Fibroblast of skin of right quadriceps (primary cell): ENCODE results near the gene PRRX1.

Experiments
- DNase-seq: peaks from one replicate; pipeline ENCODE4 v3.0.0-alpha.2; 2013

Gene PRRX1

GRCh38 chr1:170664093-170664827 lies at the start of gene PRRX1:
TSS of gene PRRX1 (plus strand) at chr1:170664131. CDS start at chr1:170664219, 88 bp downstream.
- DNase-seq = peak; percentile 72

DNA sequence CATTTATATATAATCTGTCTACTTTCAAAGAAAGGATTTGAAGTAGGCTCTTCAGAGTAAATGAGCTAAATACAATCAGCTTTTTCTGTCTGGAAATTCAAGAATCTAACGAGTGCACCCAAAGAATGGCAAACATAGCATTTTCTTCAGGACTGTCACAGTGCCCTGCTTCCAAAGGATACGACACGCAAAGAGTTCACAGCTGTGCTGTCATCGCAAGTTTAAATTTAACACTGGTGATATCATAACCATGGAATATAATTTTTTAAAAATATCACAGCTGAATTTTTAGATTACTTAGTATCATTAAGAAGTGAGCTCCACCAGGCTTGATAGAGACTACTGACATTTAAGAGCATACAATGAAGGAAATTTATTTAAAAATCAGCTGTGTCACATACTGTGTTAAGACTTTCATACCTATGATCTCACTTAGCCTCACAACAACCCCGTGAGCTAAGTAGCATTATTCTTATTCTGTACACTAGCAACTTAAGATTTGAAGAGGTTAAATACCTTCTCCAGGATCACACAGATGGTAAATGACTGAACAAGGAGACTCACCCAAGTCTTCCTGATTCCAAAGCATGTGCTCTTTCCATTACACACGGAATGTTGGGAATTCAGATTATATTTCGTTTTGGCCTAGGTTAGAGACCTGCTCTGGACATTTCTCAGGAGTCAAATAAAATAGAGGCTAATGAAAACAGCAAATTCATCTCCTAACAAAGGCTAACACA lies 46.2 kb upstream of the PRRX1 start:
- no peak for DNase-seq

DNA sequence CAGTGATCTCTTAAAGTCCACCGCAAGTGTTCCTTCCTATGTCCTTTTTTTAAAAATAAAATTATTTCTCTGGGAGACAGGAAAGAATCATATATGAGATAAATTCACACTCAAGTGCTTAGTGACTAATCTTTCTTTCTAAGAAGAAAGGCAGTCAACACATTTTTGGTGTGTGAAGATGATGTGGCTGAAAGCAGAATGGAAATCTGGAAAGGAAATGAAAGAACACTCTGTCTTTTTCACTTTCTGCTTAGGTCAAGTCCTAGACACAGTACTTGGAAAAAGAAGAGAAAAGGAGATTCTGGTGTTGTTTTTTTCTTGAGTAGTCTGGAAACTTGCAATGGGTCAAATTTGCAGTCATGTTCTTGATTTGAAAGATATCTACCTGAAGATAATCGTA lies 45.5 kb upstream of the PRRX1 start:
- DNase-seq = peak; percentile 9

DNA sequence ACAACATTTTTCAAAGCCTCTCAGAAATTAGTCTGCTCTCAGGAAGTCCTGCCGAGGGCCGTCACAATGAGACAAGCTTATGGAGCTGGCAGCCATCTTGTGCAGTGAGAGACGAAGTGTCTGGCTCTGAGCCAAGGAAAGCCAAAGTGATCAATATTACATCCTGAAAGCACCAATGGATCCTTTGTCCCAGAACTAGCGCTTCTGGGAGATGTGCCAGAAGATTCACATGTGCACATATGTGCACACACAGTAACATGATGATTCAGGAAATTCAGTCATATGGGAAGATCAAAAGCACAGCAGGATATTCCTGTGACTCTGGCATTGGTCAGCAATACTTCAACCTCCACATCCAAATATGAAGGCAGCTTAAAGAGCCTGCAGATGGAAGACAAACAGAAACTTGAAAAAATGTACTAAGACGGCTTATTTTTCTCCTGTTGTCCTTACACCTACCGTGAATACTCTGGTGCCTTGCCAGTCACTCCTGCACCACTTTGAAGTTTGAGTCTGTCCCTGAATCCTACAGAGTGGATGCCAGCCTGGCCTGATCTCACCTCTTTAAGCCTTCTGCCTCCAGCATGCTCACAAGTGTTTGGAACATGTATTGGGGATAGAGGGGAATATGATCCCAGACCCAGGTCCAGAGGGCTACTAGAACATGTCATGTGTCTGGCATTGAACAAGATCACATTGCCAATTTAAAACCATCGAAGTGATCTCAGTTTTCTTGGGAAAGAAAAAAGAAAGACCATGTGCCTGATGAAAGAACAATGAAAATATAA lies 44.5 kb upstream of the PRRX1 start:
- peak; percentile 79 for DNase-seq

GRCh38 chr1:170620164-170620563 lies 43.8 kb upstream of the PRRX1 start:
- DNase-seq = peak; percentile 81

- DNase-seq = peak; percentile 92
Observed at GRCh38 chr1:170623171-170623570, 40.8 kb upstream of the PRRX1 start.

DNA sequence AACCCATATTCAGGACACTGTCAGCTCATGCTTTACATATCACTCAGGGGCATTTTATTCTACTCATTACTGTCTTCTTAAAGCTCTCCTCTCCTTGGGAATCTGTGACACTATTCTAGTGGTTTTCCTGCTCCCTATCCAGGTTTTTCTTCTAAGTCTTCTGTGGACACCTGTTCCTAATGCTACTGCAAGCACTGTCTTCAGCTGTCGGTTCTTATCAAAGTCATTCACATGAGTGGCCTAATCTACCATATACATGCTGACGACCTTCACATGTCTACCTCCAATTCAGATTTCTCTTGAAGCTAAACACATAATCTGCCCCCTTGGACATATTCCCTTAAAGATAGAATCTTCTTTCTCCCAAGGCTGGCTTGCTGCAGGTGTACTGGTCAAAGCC lies 39.8 kb upstream of the PRRX1 start:
- no peak for DNase-seq

GRCh38 chr1:170630977-170631376 lies 33.0 kb upstream of the PRRX1 start:
- DNase-seq = no peak

GRCh38 chr1:170634293-170634692 lies 29.6 kb upstream of the PRRX1 start:
- peak; percentile 90 for DNase-seq

DNA sequence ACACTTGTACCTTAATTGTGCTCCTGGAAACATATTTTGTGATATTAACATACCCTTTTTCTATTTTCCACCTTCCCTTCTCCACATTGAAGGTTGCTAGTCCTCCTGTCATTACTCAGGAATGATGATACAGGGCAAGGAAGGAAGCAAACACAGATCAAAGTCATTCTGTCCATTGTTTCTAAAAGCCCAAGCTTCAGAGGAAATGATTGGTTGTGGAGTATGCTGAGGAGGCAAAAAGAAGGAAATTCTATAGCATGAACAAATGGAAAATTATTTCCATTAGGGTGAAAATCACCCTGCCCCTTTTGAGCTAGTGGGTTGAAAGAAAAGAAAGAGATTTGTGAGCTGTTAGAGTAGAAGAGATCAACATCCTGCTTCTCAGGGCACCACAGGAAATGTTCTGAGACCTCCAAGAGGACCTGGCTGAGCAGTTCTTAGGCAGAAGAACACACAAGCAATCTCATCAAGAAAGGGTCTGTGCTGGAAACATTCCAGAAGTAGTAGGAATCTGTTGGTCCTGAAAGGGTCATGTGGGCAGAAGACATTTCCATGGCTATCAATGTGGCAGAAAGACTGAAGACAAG lies 29.0 kb upstream of the PRRX1 start:
- DNase-seq = peak; percentile 48

DNA sequence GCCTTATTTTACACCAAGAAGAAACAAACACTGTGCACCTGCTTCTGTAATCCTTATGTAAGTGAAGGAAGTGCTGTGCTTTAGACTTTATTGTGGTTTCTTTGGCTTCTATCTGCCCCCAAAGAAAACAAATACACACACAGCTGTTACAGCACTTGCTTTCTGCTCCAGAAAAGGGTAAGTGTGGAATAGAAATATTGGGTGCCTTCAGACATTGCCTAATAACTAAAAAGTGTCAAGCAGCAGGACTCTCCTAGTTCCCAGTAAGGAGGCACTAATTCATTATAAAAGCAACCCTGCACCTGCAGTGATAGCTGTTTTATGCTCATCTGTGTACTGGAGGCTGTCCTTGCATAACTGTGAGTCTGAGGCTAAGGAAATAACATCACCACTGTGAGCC lies 23.4 kb upstream of the PRRX1 start:
- DNase-seq = no peak

DNA sequence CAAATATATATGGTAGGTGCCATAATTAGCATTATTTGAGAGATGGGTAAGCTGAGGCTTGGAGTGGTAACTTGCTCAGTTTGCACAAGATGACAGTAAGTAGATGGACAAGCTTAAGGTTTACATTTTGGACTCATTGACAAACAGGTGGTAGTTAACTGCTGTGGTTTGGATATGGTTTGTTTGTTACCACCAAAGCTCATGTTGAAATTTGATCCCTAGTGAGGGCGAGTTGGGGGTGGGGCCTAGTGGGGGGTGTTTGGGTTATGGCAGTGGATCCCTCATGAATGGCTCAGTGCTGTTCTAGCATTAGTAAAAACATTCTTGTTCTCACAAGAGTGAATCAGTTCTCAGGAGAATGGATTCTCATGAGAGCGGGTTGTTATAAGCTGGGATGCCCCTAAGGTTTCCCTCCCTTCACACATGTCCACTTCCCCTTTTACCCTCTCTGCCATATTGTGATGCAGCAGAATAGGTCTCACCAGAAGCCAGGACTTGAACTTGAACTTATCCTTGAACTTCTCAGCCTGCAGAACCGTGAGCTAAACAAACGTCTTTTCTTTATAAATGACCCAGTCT lies 6.6 kb upstream of the PRRX1 start:
- DNase-seq = no peak

GRCh38 chr1:170659399-170660035 lies 4.4 kb upstream of the PRRX1 start:
- peak; percentile 56 for DNase-seq

GRCh38 chr1:170660281-170660713 lies 3.6 kb upstream of the PRRX1 start:
- DNase-seq = peak; percentile 51

DNA sequence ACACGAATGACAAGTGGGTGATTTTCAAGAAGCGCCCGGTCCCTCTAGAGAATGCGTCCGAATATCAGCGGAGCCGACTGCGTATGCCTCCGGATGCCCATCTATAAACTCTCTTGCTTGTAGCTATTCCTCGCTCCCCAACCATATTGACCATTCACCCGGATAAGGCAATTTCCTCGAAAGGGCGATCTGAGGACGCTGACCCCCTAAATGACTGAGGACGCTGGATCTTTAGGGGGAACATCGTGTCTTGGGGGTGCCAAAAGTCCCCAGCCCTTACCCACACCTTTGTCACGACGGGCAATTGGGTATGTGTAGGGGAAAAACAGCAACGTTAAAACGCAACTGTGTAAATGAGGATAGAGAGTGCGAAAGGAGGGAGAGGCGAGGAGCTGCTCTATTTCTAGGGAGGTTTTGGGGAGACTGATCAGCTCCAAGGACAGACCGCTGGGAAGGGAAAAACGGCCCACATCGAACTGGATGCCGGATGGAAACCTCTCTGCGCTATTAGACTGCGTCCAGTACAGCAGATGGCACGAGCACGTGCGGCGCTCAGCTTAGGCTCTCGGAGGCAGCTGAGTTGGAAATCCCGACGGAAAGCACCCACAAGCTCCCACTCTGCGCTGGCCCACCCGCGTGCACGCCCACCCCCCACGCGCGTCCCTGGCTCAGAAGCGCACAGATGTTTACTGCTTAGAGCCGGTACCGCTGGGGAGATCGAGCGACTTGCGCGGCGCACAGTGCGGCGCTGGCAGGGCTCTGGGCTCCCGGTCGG lies 2.9 kb upstream of the PRRX1 start:
- DNase-seq = peak; percentile 60

DNA sequence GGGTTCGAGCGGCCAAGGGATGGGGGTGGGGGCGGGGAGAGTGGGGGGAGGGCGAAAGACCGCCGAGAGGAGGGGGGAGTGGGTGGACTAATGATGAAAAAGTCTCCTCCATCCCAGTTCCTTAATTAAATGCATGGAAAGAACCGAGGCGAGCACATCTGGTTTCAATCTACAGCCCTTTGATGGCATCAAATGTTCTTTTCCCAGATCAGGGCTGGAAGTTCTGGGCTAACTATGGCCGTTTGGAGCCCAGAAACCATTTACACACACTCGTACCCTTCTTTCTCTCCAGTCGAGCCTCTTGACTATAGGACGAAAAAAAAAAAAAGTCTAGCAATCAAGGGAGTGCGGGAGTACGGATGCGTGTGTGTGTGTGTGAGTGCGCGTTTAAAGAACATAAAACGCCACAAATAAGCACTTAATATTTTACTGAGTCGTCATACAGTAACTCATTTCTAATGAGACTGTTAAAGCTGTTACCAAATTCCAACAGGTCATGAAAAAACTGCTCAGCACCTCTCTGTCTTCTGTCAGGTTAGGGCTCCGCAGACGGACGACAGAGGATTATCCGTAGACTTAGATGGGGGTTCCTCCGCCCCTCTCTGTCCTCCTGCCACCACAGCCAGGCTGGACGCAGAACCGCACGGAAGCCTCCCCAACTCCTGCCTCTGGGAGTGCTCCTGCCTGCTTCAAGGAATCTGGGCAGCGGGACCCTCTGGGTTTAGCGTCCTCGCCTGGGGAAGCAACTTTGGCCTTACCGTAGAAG lies 2.1 kb upstream of the PRRX1 start:
- peak; percentile 82 for DNase-seq

GRCh38 chr1:170662561-170663403 lies 1.1 kb upstream of the PRRX1 start:
- DNase-seq = peak; percentile 72

DNA sequence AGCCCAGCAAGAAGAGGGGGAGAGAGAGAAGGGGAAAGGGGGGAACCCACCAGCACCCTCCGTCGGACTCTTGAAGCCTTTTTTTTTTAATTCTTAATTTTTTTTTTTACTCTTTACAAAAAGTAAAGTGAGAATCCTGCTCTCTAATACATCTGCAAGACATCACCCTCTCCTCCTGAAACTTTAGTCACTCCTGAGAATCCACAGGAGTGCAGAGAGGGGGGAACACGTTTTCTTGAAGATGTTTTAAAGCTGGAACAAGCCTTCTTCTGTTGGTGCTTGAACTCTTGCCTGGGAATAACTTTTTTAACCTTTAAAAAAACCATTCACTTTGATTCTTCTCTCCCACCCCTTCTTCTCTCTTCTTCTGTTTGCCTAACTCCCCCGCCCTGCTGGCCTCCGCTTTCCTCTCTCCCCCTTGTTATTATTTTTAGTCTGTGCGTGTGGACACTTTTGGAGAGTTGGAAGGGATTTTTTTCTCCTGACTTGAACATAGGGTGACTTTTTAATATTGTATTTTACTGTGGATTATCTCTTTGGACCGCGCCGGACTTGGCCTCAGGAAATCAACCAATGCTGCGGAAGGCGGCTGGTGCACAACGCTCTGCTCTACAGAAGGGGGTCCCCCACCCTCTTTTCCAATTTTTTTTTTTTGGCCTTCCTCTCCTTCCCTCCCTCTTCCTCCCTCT lies 383 bp upstream of the PRRX1 start:
- DNase-seq = peak; percentile 58
